Activated T-cell treated with anti-CD3 and anti-CD28 coated beads for 48 hours (primary cell): Measurements from ENCODE around the gene BTBD16.

ENCODE experiments used
- DNase-seq: peaks from one replicate; pipeline ENCODE4 v3.0.0-alpha.2; 2020; ENCODE audit warnings: low read depth

The BTBD16 gene

GRCh38 chr10:122294511-122295450, 23.7 kb downstream of the BTBD16 start:
- DNase-seq, result no peak

- no peak for DNase-seq
These were observed 24.3 kb downstream of the BTBD16 start for GRCh38 chr10:122295451-122295809.

- DNase-seq, result no peak
These were observed 25.4 kb downstream of the BTBD16 start for GRCh38 chr10:122296363-122297120.

- no peak for DNase-seq
These were observed 26.5 kb downstream of the BTBD16 start for GRCh38 chr10:122297583-122297982.

GRCh38 chr10:122298206-122298597, 27.1 kb downstream of the BTBD16 start:
- no peak for DNase-seq

GRCh38 chr10:122298598-122299301, 27.7 kb downstream of the BTBD16 start:
- peak; percentile 60 for DNase-seq

GRCh38 chr10:122299423-122300075, 28.5 kb downstream of the BTBD16 start:
- DNase-seq, result no peak

GRCh38 chr10:122301055-122301810, 30.1 kb downstream of the BTBD16 start:
- no peak for DNase-seq

GRCh38 chr10:122301811-122302115, 30.7 kb downstream of the BTBD16 start:
- DNase-seq, result no peak

GRCh38 chr10:122302315-122302714, 31.2 kb downstream of the BTBD16 start:
- DNase-seq, result no peak

GRCh38 chr10:122303271-122304053, 32.4 kb downstream of the BTBD16 start:
- no peak for DNase-seq

- DNase-seq, result no peak
These were observed 33.0 kb downstream of the BTBD16 start for GRCh38 chr10:122304054-122304579.

GRCh38 chr10:122306282-122306681, 35.2 kb downstream of the BTBD16 start:
- no peak for DNase-seq

- no peak for DNase-seq
These were observed 35.6 kb downstream of the BTBD16 start for GRCh38 chr10:122306744-122307143.

- no peak for DNase-seq
These were observed 36.7 kb downstream of the BTBD16 start for GRCh38 chr10:122307669-122308416.

- no peak for DNase-seq
These were observed 37.5 kb downstream of the BTBD16 start for GRCh38 chr10:122308417-122309141.

GRCh38 chr10:122310311-122311050, 39.4 kb downstream of the BTBD16 start:
- DNase-seq, result no peak

- no peak for DNase-seq
These were observed 39.9 kb downstream of the BTBD16 start for GRCh38 chr10:122311051-122311410.
